Measurements from ENCODE around the gene PRR36.

Gene PRR36

DNA sequence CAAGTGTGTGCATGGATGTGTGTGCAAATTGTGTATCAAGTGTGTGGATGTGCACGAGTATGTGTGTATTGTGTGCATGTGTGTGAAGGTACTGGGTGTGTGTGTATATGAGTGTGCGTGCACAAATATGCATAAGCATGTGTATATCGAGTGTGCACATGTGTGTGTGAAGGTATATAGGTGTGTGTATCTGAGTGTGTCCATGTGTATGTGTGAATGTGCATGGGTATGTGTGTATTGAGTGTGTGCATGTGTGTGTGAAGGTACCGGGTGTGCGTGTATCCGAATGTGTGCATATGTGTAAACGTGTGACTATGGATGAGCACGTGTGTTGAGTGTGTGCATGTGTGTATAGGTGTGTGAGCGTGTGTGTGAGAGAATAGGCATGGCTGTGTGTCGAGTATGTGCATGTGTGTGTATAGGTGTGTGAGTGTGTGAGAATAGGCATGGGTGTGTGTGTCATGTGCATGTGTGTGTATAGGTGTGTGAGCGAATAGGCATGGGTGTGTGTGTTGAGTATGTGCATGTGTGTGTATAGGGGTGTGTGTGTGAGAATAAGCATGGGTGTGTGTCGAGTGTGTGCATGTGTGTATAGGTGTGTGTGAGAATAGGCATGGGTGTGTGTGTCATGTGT, 31.4 kb downstream of the PRR36 start:
- DNase-seq, result no peak

- no peak for DNase-seq
These were observed 32.2 kb downstream of the PRR36 start for GRCh38 chr19:7841751-7842660.

GRCh38 chr19:7840629-7841028, 33.6 kb downstream of the PRR36 start:
- no peak for DNase-seq

DNA sequence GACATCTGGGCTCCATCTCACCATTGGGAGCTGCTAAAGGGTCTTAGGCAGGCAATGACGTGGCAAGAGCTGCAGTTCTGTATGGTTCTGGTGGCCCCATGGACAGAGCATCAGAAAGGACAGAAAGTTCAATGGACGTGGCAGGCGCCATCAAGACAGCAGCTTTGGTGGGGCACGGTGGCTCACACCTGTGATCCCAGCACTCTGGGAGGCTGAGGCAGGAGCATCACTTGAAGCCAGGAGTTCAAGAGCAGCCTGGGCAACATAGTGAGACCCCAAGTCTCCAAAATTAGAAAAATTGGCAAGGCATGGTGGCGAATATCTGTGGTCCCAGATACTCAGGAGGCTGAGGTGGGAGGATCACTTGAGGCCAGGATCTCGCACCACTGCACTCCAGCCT, 34.7 kb downstream of the PRR36 start:
- no peak for DNase-seq

- DNase-seq, result no peak
These were observed 40.7 kb downstream of the PRR36 start for GRCh38 chr19:7833225-7834099.

GRCh38 chr19:7832781-7833180, 41.4 kb downstream of the PRR36 start:
- DNase-seq, result no peak

DNA sequence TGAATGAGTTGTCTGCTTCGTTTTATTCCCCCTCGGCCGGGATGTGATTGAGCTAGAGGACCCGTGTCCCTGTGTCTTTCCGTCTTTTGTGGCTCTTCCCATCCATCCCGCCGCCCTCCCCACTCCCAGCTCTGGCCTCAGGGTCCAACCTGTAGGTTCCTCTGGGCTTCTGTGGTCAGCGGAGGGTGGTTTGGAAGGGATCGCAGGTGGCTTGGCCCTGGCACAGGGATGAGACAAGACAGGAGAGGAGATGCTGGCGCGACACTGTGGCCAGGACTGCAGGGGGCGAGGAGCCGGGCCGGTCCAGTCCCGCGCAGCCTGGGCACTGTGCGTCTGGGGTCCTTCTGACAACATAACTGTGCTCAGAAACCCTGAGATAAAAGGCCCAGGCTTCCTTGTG, 42.2 kb downstream of the PRR36 start:
- DNase-seq, result no peak

DNA sequence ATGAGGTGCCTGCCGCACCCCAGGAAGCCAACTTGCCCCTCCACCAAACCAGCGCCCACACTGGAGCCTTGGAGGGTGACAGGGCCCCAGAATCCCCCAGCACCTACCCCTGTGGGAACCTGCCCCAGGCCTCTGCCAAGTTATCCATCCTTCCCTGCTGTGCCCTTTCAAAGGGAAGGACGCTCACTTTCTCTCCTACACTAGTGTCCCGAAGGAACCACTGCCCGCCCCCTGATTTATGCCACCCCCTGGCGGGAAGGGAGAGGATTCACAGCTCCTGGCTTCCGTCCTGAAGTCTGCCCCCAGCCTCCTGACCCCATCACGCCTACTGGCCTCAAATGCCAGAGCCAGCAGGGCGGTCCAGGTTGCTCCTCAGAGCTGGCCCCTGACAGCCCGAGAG, 42.7 kb downstream of the PRR36 start:
- no peak for DNase-seq

DNA sequence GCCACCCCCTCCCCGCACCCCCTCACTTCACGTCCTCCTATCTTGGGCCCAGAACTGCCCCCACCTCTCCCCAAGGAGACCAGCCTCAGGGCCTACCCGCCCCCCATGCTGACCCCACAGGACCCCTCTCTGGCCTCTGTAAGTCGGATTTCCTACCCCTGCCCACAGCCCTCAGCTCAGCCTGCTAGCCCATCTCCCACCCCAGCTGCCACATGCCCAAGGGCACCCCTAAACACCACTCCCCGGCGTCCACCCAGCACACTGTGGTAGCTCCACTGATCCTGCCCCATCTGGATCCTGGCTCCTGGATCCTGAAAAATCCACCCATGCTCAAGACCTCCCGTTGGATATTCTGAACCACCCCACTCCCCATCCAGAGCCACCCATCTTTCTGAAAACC, 43.4 kb downstream of the PRR36 start:
- no peak for DNase-seq

- no peak for DNase-seq
These were observed 43.9 kb downstream of the PRR36 start for GRCh38 chr19:7830272-7830771.

DNA sequence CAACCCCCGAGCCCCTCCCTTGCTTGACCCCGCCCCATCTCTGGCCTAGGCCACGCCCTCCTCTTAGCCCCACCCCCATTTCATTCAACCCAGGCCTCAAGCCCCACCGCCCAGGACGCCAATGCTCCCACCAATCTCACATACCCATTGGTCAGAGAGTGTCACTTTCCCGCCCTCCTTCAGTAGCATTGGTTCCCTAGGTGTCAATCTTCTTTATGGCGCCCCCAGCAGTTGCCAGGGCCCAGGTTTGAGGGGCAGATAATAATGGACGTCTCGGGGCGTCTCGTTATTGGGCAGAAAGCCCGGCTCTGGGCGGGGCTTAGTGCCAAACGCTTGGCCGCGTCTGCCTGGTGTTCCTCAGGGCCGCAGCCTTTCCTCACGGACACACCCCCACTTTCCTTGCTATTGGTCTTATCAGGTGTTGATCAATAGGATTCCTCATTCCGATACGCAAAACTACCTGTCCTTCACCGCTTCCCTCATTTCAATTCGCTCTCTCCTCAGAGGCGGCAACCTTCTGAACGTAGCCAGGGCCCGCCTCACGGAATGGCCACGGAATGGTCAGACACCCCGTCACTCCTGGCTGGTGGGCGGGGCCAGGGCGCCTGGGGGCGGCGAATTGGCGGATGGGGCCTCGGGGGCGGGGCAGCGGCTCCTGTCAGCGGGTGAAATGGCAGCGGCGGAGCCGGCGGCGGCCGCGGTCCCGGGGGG, 44.5 kb downstream of the PRR36 start, which contains the start of gene EVI5L:
TSS of gene EVI5L (plus strand) at position 658 of the 711 bp plus-strand sequence. CDS start 16,325 bp downstream, outside the sequence.
- peak; percentile 100 for DNase-seq

- DNase-seq, result no peak
These were observed 45.0 kb downstream of the PRR36 start for GRCh38 chr19:7829166-7829520.

- DNase-seq, result no peak
These were observed 50.4 kb downstream of the PRR36 start for GRCh38 chr19:7823686-7824301.

DNA sequence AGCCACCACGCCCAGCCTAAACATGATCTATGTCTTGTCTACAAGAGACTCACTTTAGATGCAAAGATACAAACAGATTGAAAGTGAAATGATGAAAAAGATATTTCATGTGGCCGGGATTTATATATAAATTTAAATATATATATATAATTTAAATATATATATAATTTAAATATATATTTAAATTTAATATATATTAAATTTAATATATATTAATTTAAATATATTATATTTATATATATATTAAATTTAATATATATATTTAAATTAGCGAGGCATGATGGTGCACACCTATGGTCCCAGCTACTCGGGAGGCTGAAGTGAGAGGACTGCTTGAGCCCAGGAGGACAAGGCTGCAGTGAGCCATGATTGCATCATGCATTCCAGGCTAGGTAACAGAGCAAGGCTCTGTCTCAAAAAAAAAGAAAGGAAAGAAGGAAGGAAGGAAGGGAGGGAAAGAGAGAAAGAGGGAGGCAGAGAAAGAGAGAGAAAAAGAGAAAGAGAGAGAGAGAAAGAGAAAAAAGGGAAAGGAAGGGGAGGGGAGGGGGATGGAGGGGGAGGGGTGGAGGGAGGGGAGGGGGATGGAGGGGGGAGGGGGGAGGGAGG, 51.2 kb downstream of the PRR36 start:
- DNase-seq, result no peak

- no peak for DNase-seq
These were observed 53.6 kb downstream of the PRR36 start for GRCh38 chr19:7820588-7820987.

- DNase-seq, result no peak
These were observed 54.9 kb downstream of the PRR36 start for GRCh38 chr19:7819337-7819736.

- DNase-seq, result no peak
These were observed 55.4 kb downstream of the PRR36 start for GRCh38 chr19:7818806-7819205.
